NCI-H2196 treated with DMSO at 0.1 percent for 48 hours (cell line): ENCODE results near the gene HAGHL.
"Not testable (repeated sequence)": the region's sequence is repeated elsewhere in the genome, so short reads cannot be mapped to it uniquely, and the experiment has no call there.

Source experiments
- DNase-seq: peaks from one replicate; lab custom pipeline; 2025; ENCODE audit not compliant: unreplicated experiment; lab: John Stamatoyannopoulos, UW

Gene HAGHL

DNA sequence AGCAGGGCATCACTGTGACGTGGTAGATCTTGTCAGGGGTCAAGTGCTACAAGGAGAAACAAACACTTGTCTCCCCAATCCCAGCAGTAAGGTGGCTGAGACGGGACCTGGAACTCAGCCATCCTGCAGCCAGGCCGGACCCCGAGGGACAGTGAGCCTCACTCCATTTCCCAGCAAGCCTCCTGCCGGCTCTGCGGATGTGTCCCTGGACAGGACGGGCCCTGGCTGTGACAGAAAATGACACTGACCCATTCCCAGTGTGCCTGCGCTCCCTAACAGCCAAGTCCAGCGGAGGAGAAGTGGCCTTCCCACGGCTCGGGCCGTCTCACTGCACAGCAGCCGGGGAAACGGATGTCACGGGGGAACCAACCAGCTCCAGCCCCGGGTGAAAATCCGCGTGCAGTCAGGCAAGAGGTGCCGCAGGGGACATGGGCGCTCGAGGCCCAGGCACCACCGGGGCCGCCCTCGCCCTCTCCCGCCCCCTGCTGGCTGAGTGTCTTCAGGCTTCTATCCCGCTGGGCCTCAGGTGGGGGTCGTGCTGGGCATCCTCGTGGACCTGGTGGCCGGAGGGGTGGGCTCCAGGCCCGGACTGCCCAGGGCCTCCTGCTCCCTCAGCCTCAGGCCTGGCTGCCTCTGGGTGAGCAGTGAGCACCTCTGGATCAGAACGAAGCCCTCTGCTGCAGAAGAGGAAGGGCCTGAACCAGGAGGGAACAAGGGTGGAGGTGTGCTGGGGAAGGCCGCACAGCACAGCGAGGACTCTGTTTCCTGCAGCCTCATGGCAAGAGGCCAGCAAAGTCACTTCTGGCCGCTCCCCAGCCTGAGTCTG, 6.7 kb downstream of the HAGHL start:
- no peak for DNase-seq

DNA sequence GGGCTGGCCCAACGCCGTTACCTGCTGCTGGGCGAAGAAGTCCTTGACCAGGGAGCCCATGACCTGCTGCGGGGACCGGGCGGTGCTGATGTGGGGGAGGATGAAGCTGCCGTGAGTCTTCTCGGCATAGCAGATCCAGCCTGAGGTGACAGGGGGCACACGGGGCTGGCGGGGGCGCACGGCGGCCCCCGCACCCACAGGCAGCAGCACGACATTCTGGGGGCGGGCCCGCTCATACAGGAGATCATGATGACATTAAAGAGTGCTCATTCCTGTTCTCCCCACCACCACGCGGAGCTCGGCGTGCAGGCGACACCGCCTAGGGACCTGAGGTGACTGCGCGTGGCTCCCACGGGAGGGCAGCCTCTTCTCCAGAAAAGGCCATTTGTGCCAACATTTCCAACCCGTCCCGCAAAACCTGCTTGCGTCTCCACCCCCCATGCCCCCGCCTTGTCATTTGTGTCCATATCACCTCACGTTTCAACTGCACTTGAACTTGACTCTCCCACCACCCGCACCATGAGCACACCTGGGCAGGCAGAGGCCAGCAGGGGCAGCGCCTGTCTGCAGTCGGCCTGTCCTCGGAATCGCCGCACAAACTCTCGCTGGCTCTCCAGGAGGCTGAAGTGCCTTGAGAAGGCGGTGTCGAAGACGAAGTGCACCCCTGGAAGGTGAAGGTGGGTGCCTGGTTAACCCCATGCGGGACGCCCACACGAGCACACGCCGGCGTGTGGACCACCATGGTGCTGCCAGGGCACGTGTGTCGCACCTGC, 7.5 kb downstream of the HAGHL start:
- no peak for DNase-seq

DNA sequence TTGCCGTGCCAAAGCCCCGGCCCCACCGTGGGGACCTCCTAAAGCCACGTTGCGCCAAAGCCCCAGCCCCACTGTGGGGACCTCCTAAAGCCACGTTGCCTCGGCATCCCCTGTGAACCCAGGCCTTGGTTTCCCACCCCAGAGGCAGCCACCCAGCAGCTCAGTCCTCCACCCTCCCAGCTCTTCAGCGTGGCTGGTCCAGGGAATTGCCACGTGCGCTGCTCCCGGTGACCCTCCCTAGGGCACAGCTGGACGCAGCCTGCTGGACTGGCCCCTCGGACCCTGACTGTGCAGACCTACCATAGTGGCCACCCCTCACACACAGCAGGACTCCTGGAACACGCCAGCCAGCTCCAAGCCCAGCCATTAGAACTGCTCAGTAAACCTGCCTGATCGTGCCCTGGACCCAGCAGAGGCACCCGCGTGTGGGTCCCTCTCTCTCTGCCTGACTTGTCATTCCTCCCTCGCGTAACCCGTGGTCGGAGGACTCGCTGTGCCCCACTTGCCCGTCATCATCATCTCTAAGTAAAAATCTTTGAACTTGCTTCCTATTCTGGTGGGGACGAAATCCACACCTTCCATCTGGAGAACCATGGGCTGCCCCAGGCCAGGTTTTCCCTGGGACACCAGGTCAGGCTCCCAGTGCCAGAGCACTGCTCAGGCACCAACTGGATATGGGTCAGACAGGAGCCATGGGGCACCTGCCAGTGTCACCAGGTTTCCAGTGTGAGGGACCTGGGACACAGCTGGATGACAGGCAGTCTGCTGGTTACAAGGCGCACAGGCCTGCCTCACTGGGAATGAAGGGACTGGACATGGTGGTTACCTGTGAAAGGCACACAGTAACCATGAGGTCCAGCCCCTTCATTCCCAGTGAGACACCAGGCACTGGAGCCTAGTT, 8.3 kb downstream of the HAGHL start:
- DNase-seq = no peak

DNA sequence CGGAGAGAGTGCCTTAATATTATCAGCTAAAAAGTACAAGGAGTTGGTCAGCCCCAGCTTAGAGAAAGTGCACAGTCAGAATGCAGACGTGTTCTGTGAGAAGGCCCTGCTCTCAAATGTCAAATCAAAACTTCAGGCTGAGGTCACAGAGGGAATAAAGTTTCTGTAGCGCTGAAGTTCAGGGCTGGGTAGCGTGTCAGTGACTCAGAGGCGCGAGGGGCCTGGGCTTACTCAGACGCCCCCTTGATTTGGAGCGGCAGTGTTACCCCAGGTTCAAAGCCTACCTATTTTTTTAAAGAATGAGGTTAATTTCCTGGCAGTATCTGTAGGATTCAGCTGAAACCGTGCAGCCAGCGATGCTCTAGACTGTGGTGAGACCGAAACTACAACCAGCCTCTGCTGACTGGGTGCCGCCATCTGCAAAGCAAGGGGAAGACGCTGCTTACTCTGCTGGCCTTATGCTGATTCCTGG, 9.1 kb downstream of the HAGHL start:
- no peak for DNase-seq

DNA sequence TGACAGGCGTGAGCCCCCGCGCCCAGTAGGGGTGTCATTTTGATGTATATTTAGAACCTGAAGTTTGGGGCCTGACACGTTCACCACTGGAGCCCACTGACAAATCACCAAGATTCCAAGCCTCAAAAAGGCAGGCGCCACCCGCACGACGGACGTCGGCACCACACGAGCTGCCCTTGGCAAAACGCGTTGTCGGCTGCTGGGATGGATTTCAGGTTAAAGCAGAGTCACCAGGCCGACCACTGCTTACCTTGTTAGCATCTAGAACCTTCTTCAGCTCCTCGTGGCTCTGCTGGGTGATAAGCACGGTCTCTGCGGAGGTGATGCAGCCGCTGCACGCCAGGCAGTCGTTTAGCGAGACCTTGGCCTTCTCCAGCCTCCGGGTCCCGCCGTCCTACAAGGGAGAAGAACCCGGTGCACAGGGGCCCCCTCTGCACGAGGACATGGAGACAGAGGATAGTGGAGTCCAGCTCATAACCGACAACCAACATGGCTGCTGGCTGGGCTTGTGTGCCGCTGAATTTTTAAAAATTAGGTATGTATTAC, 10.1 kb downstream of the HAGHL start:
- no peak for DNase-seq

DNA sequence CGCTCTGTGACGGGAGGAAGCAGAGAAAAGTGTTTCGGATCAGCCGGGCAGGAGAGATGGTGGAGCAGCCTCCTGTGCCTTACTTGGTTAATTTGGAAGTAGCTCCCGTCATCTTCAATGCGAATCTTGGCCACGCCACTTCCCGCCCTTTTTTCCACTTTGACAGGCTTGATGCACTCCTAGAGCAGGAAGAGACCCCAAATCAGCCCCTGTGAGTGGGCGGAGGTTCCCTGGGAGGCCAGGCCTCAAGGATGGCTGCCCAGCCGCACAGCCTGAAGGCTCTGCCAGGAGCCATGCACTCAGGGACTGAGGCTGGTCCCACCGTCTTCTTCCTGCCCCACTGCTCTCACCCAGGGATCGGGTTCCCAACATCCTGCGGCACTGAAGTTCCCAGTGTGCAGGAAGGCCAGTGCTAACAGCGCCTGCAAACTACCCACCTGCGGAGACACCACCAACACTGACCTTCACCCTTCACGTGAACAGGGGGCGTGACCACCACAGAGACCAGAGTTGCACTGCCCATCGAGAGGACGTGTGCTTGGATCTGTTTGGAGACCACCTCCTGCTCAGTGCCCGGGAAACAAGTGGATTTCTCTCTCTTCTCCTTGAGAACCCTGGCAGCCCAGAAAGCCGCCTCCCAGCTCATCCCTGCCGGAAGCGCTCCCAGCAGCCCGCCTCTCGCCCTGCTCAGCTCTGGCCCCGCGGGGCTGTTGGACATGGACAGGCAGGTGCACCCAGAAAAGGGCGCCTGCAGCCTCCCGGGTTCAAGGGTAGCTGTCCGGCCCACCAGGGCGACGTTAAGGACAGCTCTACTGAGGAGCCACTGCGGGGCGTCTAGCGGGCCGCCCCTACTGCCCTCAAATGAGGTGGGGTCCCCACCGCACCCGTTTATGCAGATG, 12.9 kb downstream of the HAGHL start:
- DNase-seq = peak; percentile 8

DNA sequence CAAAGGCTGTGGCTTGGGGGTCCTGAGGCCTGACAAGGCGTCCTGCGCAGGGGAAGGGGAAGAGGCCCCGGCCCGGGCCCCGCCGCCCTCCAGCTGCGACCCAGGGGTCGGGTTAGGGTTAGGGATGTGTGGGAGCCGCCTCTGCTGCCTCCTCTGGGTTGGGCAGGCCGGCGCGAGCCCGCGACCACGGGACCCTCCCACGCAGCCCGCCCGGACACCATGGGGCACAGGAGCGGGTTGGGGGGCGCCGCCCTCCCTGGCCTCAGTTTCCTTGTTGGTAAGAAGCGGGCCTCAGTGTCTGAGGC, 13.5 kb downstream of the HAGHL start:
- no peak for DNase-seq

DNA sequence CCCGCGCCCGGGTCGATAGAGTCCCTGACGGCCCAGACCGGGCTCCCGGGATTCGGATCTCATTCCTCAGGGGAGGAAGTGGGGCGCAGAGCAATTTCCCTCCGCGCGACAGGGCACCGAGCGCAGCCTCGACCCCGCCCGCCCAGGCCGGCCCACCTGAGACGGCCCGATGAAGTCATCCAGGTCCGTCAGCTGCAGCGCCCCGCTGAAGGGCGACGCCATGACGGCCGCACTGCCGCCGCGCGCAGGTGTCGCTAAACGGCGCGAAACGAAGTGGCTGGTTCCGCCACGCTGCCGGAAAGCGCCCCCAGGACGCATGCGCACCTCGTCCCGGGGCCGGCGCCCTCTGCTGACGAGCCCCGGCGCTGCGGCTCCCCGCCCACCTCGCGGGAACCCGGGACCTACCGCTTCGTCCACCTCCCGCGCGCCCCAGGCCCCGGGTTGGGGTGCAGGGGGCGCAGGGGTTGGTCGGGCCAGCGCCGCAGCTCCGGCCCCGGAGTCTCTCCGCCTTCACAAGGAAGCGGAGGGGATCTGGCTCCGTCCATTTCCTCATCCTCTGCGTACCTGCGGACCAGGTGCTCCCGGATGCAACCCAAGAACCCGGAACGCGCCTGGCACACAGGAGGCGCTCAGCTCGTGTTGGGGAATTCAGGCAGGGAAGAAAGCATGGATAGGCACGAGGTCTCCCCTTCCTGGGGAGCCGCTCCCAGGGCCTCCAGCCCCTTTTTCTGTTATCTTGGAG, 14.0 kb downstream of the HAGHL start, which contains the start of gene CIAO3:
Gene CIAO3 (minus strand): TSS at position 234 of the 742 bp plus-strand sequence. CDS start 12 bp downstream, at position 222.
- DNase-seq = peak; percentile 81

DNA sequence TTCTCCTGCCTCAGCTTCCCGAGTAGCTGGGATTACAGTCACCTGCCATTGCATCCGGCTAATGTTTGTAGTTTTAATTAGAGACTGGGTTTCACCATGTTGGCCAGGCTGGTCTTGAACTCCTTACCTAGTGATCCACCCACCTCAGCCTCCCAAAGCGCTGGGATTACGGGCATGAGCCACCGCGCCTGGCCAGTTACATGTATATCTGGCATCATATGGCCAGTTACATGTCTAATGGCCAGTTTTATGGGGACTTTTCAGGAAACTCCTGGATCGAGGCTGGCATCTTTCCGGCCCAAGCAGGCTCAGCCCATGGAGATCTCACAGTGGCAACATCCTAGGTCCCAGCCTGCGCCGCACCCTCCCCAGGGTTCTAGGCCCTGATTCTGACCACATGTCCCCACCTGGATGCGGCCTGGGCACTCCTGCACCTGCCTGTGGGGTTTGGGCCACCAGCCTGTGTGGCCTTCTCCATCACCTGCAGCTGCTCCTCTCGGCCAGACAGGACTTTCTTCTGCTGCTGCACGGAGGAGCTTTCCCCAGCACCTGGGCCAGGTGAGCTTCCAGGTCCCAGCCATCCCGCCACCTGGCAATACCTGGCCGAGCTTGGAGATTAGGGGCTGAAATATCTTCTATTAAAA, 15.2 kb downstream of the HAGHL start:
- DNase-seq = no peak

DNA sequence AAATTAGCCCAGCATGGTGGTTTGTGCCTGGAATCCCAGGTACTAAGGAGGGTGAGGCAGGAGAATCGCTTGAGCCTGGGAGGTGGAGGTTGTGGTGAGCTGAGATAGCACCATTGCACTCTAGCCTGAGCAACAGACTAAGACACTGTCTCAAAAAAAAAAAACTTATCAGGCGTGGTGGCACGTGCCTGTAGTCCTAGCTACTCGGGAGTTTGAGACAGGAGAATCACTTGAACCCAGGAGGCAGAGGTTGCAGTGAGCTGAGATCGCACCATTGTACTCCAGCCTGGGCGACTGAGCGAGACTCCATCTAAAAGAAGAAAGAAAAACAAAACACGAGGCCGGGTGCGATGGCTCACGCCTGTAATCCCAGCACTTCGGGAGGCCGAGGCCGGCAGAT, 16.0 kb downstream of the HAGHL start:
- DNase-seq = not testable (repeated sequence)

DNA sequence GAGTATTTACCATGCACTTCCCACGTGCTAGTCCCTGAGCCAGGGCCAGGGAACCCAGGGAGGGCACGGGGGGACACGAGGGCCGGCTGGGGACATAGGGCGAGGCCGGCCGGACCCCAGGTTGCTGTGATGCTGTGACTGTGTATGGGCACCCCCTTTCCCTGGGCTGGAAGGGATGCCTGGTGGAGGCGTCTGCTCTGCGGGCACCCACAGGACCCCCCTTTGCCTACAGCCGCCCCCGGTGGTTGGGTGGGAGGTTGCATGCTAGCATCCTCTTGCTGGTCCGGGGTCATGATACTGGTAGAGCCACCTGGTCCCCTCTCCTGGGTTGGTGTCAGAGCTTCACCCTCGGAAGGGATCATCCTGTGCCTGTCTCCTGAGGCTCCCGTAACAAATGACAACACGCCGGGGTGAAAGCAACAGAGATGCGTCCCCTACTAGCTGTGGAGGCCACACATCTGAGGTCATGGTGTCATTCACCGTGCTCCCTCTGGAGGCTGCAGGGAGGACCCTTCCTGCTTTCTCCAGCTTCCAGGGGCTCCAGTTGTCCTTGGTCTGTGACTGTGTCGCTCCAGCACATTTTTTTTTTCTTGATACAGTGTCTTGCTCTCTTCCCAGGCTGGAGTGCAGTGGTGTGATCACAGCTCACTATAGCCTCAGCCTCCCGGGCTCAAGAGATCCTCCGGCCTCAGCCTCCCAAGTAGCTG, 17.0 kb downstream of the HAGHL start:
- DNase-seq = no peak

DNA sequence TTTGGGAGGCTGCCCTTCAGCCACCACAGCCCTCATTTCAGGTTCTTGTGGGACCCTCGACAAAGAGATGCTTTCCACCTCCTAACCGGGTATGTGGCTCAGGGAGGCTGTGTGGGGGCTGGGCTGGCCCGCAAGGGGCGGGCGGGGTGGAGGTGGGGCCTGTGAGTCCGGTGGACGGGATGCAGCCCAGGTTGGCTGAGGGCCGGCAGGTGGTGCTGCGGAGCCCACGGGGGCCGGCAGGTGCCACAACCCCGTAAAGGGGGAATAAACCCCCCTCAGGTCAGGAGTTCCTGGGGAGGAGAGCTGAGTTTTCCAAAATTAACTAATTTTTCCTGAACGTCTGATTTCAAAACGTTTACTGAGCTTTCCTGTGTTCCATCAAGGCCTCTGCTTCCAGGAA, 18.8 kb downstream of the HAGHL start:
- DNase-seq = no peak

DNA sequence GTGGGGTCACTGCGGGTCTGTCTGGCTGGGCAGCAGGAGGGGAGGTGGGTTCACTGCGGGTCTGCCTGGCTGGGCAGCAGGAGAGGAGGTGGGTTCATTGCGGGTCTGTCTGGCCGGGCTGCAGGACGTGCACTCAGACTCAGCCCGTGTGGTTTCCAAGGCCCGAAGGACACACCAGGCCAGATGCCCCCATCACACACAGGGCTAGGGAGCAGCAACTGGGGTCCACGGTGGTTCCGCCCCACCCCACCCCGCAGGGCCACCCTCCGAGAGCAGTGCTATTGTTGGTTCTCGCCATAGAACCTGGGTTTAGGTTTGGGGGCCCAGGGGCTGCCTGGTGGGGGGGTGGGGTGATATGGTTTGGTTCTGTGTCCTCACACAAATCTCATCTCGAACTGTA, 19.7 kb downstream of the HAGHL start:
- no peak for DNase-seq

DNA sequence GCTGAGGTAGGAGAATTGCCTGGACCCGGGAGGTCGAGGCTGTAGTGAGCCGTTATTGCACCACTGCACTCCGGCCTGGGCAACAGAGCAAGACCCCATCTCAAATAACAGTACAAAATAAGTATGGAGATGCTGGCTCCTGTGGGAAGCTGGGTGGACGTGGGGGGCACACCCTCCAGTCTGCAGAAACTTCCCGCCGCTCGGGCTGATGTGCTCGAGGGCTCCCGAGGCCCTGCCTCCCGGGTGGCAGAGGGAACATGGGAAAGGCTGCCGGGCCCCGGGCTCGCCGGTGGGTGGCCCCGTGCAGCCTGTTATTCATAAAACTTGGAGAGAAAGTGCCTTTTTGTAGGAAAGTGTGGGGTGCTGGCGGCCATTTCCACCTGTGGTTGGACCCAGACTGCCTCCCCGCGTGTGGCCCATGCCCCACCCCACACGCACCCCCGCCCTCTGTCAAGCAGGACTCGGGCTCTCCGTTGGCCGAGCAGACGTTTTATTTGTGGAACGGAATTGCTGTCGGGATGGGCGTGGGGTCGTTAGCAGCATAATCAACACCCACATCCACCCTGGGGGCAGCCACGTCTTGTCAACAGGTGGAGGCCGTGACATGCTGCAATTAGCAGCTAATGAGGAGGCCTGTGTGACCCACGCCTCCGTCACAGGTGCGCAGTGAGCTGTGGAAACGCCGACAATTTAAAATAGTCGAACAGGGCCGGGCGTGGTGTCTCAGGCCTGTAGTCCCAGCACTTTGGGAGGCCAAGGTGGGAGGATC, 21.3 kb downstream of the HAGHL start:
- no peak for DNase-seq

DNA sequence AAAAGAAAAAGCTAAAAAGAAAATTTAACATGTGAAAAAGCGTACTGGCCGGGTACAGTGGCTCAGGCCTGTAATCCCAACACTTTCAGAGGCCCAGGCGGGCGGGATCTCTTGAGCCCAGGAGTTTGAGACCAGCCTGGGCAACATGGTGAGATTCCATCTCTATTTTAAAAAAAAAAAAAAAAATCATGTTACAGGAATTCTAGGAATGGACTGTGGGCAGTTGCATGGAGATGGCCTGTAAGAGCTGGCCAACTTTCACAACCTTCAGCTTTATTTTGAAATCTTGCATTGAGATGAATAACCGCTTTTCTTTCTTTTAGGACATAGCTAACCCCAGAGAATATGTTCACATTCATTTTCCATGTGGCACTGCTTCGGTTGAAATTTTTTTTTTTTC, 22.1 kb downstream of the HAGHL start:
- no peak for DNase-seq

DNA sequence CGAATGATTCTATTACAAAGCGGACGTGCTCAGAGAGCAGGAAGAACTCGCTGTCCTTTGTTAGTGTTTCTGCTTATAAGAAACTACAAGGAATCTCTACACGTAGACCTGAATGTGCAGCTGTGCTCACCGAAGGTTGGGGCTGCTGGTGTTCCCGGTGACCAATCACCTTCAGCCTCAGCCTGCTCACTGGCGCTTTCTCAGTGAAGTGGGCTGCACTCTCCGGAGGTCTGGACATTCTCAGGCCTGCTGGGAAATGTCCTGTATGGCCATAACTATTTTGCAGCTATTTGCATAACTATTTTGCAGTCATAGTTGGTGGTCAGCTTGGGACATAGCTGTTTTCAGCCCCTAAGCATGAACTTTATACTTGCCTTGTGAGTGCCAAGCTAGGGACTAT, 23.6 kb downstream of the HAGHL start:
- DNase-seq = no peak
